Lung (tissue), 12 donors: Measurements from ENCODE around the gene OR12D3. TPM values are rescaled to one million over a fixed set of nuclear protein-coding genes. Genes with fewer than 3 reads are reported as not detected.

Experiments
- ATAC-seq: fragments of 200-7000 bp; cut with Tn5 transposase; one replicate; pipeline ENCODE4 v1.9.1; 2020; ENCODE audit warnings: moderate number of reproducible peaks; ENCODE audit not compliant: insufficient read depth, low FRiP score
- DNase-seq, 3 donors: peaks; one replicate each; pipeline ENCODE4 v3.0.0-alpha.2; 2013 to 2017
- H3K27ac ChIP-seq, 2 donors: one replicate each; pipeline ENCODE4 v1.5.1; 2013; ENCODE audit warnings: mild to moderate bottlenecking in 2 of 2, moderate library complexity in 2 of 2, control low read depth in 1 of 2, inconsistent platforms in 1 of 2, low read depth in 1 of 2, low read length in 1 of 2
- H3K27me3 ChIP-seq, 3 donors: one replicate each; pipeline ENCODE4 v1.5.1; 2013; ENCODE audit warnings: low read length in 2 of 3; ENCODE audit not compliant: control insufficient read depth in 3 of 3, insufficient read depth in 3 of 3
- H3K36me3 ChIP-seq, 4 donors: one replicate each; pipeline ENCODE4 v1.5.1; 2013; ENCODE audit warnings: low read length in 4 of 4, mild to moderate bottlenecking in 1 of 4, moderate library complexity in 1 of 4; ENCODE audit not compliant: control insufficient read depth in 4 of 4, insufficient read depth in 4 of 4
- H3K4me1 ChIP-seq, 5 donors: one replicate each; pipeline ENCODE4 v1.5.1; 2013; ENCODE audit warnings: low read length in 5 of 5, mild to moderate bottlenecking in 2 of 5, moderate library complexity in 1 of 5; ENCODE audit not compliant: control insufficient read depth in 5 of 5, insufficient read depth in 5 of 5
- H3K4me3 ChIP-seq: one replicate; pipeline ENCODE4 v1.5.1; 2013; ENCODE audit warnings: mild to moderate bottlenecking, control low read depth, moderate library complexity
- H3K9ac ChIP-seq, 2 donors: one replicate each; pipeline ENCODE4 v1.5.1; 2013; ENCODE audit warnings: low read length in 2 of 2, control low read depth in 1 of 2; ENCODE audit not compliant: insufficient read depth in 1 of 2
- H3K9me3 ChIP-seq, 4 donors: one replicate each; pipeline ENCODE4 v1.5.1; 2013; ENCODE audit warnings: low read length in 3 of 4, mild to moderate bottlenecking in 1 of 4, moderate library complexity in 1 of 4; ENCODE audit not compliant: control insufficient read depth in 4 of 4, insufficient read depth in 3 of 4
- CTCF ChIP-seq: IDR thresholded peaks from 2 replicates; pipeline ENCODE4 v1.5.1; 2012; ENCODE audit warnings: mild to moderate bottlenecking; ENCODE audit errors: control extremely low read depth, extremely low read depth
- WGBS, 2 donors: extraction: QIAGEN DNeasy Blood & Tissue Kit; methylation state at CpG; one replicate each; pipeline ENCODE4 v1.1.7; 2013; 5-methylcytosine and 5-hydroxymethylcytosine counted together
- polyA plus RNA-seq, 2 donors: library from polyadenylated mRNA; stranded (reverse); fragments of 200-250 nt; gene quantifications; one replicate each; pipeline ENCODE4 v1.2.1, GENCODE V29; 2013
- total RNA-seq, 2 donors: library from RNA; depleted of rRNA in 1 of 2; stranded (reverse); fragments of >200 nt in 1 of 2; gene quantifications; one replicate each; pipeline ENCODE4 v1.2.1, GENCODE V29; 2014 to 2021
- donor health status: control.
- donor health status: control.
- donor health status: Bipolar disorder and iron deficiency.
- donor health status: healthy.
- donor health status: DM: yes; HTN: yes; CAD: no.

OR12D3 gene
- total and polyA plus RNA-seq, 4 donors = not detected

- ATAC-seq = no peak
- Histone ChIP-seq H3K4me1 (no peaks in the 10 kb centered on the region), H3K36me3 (no peaks in the 10 kb centered on the region), H3K9ac (no peak overlapping the region), H3K27me3 (no peaks in the 10 kb centered on the region), H3K27ac (no peak overlapping the region), H3K4me3 (no peak overlapping the region), H3K9me3 (no peaks in the 10 kb centered on the region)
- 83 to 88% methylated on average over 3 of the region's 3 CpGs for WGBS, 2 donors
- no peak for TF ChIP-seq CTCF
- DNase-seq = no peak
Measured at GRCh38 chr6:29419516-29419915, 44.4 kb upstream of the OR12D3 start.

DNA sequence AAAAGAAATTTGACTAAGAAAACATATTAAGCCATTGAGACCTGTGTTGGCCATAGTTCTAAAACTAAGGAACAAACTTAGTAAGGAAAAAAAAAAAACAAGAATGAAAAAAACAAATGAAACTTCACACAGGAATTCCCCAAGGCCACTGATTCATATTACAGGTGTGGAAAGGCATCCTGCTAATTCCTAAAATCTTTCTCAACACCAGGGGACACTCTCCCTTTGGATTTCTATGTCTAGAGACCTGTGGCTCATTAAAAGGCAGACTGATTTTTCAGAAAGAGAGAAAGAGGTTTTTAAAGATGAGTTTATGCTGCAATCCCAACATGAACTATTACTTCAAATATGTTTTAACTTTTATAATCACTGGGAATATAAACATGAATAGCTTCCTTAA lies 39.5 kb upstream of the OR12D3 start, which contains the start of gene OR12D1:
Gene OR12D1 (plus strand): TSS at position 341 of the 400 bp plus-strand sequence.
- ATAC-seq (no peak), DNase-seq (peak in 1 of 3 donors; percentile 14)
- H3K4me1 ChIP-seq = no peaks in the 10 kb centered on the region
- no peaks in the 10 kb centered on the region for H3K36me3 ChIP-seq
- no peaks in the 10 kb centered on the region for H3K27me3 ChIP-seq
- no peak for TF ChIP-seq CTCF
- no peak within 1 kb of the TSS for H3K4me3 ChIP-seq
- no peak within 1 kb of the TSS for H3K27ac ChIP-seq
- H3K9ac ChIP-seq = no peak within 1 kb of the TSS
- H3K9me3 ChIP-seq = peaks cover 0 to 2% (median 0%) of the 10 kb centered on the region in 4 donors

GRCh38 chr6:29403801-29404200 lies 28.7 kb upstream of the OR12D3 start:
- TF ChIP-seq CTCF = no peak
- Histone ChIP-seq H3K4me3 (no peak overlapping the region), H3K27ac (no peak overlapping the region), H3K9me3 (no peaks in the 10 kb centered on the region), H3K4me1 (no peaks in the 10 kb centered on the region), H3K9ac (no peak overlapping the region), H3K27me3 (no peaks in the 10 kb centered on the region), H3K36me3 (no peaks in the 10 kb centered on the region)
- no peak for DNase-seq
- WGBS, 2 donors = 50 to 97% methylated on average over 1 of the region's 1 CpG
- no peak for ATAC-seq

DNA sequence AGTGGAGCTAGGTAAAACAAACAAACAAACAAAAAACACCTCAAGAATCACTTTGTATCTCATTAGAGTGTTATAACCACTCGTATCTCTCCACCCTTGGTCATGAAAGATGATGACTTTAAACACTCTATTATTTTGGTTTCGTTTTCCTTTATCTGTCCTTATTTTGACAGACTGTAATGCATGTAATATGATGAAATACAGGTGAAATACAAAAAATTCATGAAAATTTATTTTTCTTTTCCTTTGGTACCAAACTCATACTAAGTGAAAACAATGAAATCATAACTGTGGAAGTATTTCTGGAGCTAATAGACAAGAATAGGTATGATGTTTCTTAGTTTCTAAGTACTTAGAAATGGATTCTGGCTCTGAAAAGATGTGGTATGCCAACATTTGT lies 24.4 kb upstream of the OR12D3 start:
- no peak for ATAC-seq
- WGBS, 2 donors = 69 to 74% methylated on average over 2 of the region's 2 CpGs

More for the DNA sequence above, 24.4 kb upstream of the OR12D3 start:
- H3K9ac ChIP-seq = no peak overlapping the region
- H3K4me1 ChIP-seq = no peaks in the 10 kb centered on the region
- no peak overlapping the region for H3K4me3 ChIP-seq
- no peak for DNase-seq
- no peak overlapping the region for H3K27ac ChIP-seq
- H3K36me3 ChIP-seq = no peaks in the 10 kb centered on the region
- no peak for TF ChIP-seq CTCF
- no peaks in the 10 kb centered on the region for H3K27me3 ChIP-seq
- H3K9me3 ChIP-seq = no peaks in the 10 kb centered on the region
